Hepatocyte (in vitro differentiated cells): ENCODE data around the gene STXBP1. TPM values are rescaled to one million over a fixed set of nuclear protein-coding genes. Genes with fewer than 3 reads are reported as not detected.
A peak's percentile ranks its signal among the peaks of the same experiment; 100 is the strongest.
"Not testable (repeated sequence)": the region's sequence is repeated elsewhere in the genome, so short reads cannot be mapped to it uniquely, and the experiment has no call there.

Experiments
- DNase-seq: peaks from one replicate; pipeline ENCODE4 v3.0.0-alpha.2; 2016; ENCODE audit warnings: low spot score
- H2AFZ ChIP-seq: fragments of 200-600 bp; sonication (generic); 2 replicates; pipeline ENCODE4 v1.6.0; 2016; ENCODE audit warnings: antibody characterized with exemption, mild to moderate bottlenecking
- H3K27ac ChIP-seq: fragments of 200-600 bp; sonication (generic); 2 replicates; pipeline ENCODE4 v1.5.1; 2016; ENCODE audit warnings: mild to moderate bottlenecking
- H3K27me3 ChIP-seq: fragments of 200-600 bp; sonication (generic); 2 replicates; pipeline ENCODE4 v1.6.1; 2016
- H3K36me3 ChIP-seq: fragments of 200-600 bp; sonication (generic); replicated peaks from 2 replicates; pipeline ENCODE4 v1.5.1; 2016; ENCODE audit warnings: low read depth; ENCODE audit not compliant: insufficient read depth
- H3K4me1 ChIP-seq: fragments of 200-600 bp; sonication (generic); 2 replicates; pipeline ENCODE4 v1.5.1; 2016; ENCODE audit warnings: mild to moderate bottlenecking, moderate library complexity; ENCODE audit not compliant: insufficient read depth
- H3K4me2 ChIP-seq: fragments of 200-600 bp; sonication (generic); 2 replicates; pipeline ENCODE4 v1.6.0; 2016
- H3K4me3 ChIP-seq: fragments of 200-600 bp; sonication (generic); 2 replicates; pipeline ENCODE4 v1.5.1; 2016; ENCODE audit warnings: mild to moderate bottlenecking
- H3K79me2 ChIP-seq: fragments of 200-600 bp; sonication (generic); 2 replicates; pipeline ENCODE4 v1.6.0; 2017; ENCODE audit warnings: mild to moderate bottlenecking
- H3K9me2 ChIP-seq: fragments of 200-600 bp; sonication (generic); replicated peaks from 2 replicates; pipeline ENCODE4 v1.6.0; 2017; ENCODE audit warnings: mild to moderate bottlenecking; ENCODE audit not compliant: insufficient read depth
- H3K9me3 ChIP-seq: fragments of 200-600 bp; sonication (generic); 2 replicates; pipeline ENCODE4 v1.5.1; 2016; ENCODE audit warnings: low read depth, mild to moderate bottlenecking
- H4K20me1 ChIP-seq: fragments of 200-600 bp; sonication (generic); 2 replicates; pipeline ENCODE4 v1.6.0; 2016; ENCODE audit warnings: mild to moderate bottlenecking; ENCODE audit not compliant: insufficient read depth, poor library complexity, severe bottlenecking
- EZH2 ChIP-seq: fragments of 200-600 bp; sonication (generic); IDR thresholded peaks from 2 replicates; pipeline ENCODE4 v1.6.1; 2016; ENCODE audit warnings: antibody characterized with exemption, mild to moderate bottlenecking, borderline replicate concordance
- EZH2phosphoT487 ChIP-seq: fragments of 200-600 bp; sonication (generic); IDR thresholded peaks from one replicate; pipeline ENCODE4 v1.6.1; 2018; ENCODE audit warnings: antibody characterized with exemption, mild to moderate bottlenecking, low read depth, moderate library complexity; ENCODE audit not compliant: unreplicated experiment, severe bottlenecking
- WGBS: methylation state at CpG from one replicate; pipeline ENCODE4 v1.1.6; 2016; ENCODE audit warnings: low lambda C conversion rate; ENCODE audit errors: missing lambda C conversion rate; 5-methylcytosine and 5-hydroxymethylcytosine counted together
- polyA plus RNA-seq: library from polyadenylated mRNA; unstranded; fragments of >200 nt; fragmentation: Nextera tagmentation; extraction: Ambion mirVana; gene quantifications from 2 replicates; pipeline ENCODE4 v1.2.1, GENCODE V29; 2016
- total RNA-seq: library from RNA; depleted of rRNA; stranded (reverse); fragments of >200 nt; gene quantifications from 2 replicates; pipeline ENCODE4 v1.2.3, GENCODE V29; 2014
- TF ChIP-seq, protein P1 (sequence below): fragments of 200-600 bp; sonication (generic); IDR thresholded peaks from 2 replicates; pipeline ENCODE4 v1.5.1; 2016; ENCODE audit warnings: antibody characterized with exemption, mild to moderate bottlenecking; ENCODE audit not compliant: poor library complexity

STXBP1 gene
- total and polyA plus RNA-seq, 2 experiments from 2014 or later: 22.6 to 27.6 TPM

DNA sequence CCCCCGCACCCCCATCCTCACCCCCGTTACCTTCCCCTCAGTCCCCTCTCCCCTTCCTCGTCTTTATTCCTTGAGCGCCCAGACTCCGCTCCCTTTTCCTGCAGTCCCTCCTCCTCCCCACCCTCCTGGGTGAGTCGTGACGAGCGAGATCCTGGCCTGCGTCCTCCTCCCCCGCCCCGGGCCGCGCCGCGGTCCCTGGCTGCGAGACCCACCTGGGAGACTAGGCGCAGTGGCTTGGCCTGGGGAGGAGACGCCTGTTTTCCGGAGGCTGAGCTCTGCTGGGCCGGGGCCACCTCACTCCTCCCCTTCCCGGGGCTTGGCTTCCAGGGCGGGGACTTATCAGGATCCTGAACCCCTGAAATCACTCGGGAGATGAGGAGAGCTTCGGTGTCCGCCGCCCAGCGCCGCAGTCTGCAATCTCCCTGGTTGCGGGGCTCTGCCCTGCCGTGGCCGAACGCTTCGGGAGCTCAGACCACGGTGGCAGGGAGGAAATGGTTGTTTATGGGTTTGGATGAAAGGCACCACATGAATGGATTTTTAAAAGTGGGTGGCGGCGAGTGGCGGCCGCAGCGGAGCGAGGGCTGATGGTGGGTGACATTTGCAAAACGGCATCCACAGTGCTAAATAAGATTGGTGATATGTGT lies 984 bp downstream of the STXBP1 start:
- Histone ChIP-seq H4K20me1 (no peaks in the 10 kb centered on the region), H2AFZ (peak overlapping the region; percentile 81), H3K9me2 (no peaks in the 10 kb centered on the region), H3K9me3 (no peaks in the 10 kb centered on the region), H3K79me2 (no peaks in the 10 kb centered on the region), H3K4me2 (peak overlapping the region; percentile 88), H3K27ac (peak overlapping the region; percentile 20), H3K36me3 (no peaks in the 10 kb centered on the region), H3K4me1 (peaks cover 8% of the 10 kb centered on the region), H3K27me3 (peaks cover 27% of the 10 kb centered on the region), H3K4me3 (peak overlapping the region; percentile 67)
- under 1% methylated on average over 37 of the region's 41 CpGs for WGBS
- peak; percentile 26 for TF ChIP-seq EZH2phosphoT487
- TF ChIP-seq, protein P1, sequence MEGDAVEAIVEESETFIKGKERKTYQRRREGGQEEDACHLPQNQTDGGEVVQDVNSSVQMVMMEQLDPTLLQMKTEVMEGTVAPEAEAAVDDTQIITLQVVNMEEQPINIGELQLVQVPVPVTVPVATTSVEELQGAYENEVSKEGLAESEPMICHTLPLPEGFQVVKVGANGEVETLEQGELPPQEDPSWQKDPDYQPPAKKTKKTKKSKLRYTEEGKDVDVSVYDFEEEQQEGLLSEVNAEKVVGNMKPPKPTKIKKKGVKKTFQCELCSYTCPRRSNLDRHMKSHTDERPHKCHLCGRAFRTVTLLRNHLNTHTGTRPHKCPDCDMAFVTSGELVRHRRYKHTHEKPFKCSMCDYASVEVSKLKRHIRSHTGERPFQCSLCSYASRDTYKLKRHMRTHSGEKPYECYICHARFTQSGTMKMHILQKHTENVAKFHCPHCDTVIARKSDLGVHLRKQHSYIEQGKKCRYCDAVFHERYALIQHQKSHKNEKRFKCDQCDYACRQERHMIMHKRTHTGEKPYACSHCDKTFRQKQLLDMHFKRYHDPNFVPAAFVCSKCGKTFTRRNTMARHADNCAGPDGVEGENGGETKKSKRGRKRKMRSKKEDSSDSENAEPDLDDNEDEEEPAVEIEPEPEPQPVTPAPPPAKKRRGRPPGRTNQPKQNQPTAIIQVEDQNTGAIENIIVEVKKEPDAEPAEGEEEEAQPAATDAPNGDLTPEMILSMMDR: no peak
- peak; percentile 59 for DNase-seq

DNA sequence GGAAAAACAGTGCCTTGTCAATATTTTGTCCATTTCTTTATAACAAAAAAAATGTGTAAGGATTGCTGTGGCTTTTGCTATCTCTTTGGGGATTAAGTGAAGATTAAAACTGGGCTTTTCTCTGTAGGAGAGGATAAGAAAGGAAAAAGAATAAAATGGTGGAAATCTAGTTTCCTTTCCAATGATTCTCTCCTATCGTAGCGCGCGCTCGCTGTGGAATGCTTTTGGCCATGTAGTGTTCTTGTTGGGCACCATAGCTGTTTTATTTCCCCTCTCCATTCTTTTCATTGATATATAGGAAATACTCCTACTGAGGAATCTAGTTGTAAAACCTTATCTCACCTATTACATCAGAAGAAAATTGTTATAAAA lies 1.5 kb downstream of the STXBP1 start:
- TF ChIP-seq EZH2 (no peak), EZH2phosphoT487 (no peak)
- TF ChIP-seq, protein P1: no peak
- Histone ChIP-seq H2AFZ (peak overlapping the region; percentile 81), H3K9me2 (no peaks in the 10 kb centered on the region), H4K20me1 (no peaks in the 10 kb centered on the region), H3K4me3 (peak overlapping the region; percentile 67), H3K27me3 (peaks cover 27% of the 10 kb centered on the region), H3K79me2 (no peaks in the 10 kb centered on the region), H3K9me3 (no peaks in the 10 kb centered on the region), H3K36me3 (no peaks in the 10 kb centered on the region), H3K4me2 (peak overlapping the region; percentile 88), H3K27ac (peak overlapping the region; percentile 20), H3K4me1 (peaks cover 3% of the 10 kb centered on the region)
- WGBS: 20% methylated on average over 5 of the region's 5 CpGs
- DNase-seq: no peak

DNA sequence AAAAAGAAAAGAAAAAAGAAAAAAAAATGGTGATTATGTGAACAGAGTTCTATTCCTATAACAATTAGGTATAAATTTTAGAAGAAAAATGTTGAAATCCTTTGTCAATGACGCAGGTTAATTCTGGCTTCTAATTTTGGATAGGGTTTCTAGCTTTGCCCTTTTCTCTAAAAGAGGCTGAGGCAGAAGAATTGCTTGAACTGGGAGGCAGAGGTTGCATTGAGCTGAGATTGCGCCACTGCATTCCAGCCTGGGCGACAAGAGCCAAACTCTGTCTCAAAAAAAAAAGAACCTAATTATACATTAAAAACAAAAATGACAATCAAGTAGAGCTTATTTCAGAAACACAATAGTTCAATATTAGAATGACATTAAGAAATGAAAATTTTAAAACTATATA lies 2.9 kb downstream of the STXBP1 start:
- Histone ChIP-seq H3K27ac (no peak overlapping the region), H2AFZ (no peak overlapping the region), H3K79me2 (no peaks in the 10 kb centered on the region), H3K4me2 (no peak overlapping the region), H4K20me1 (no peaks in the 10 kb centered on the region), H3K36me3 (no peaks in the 10 kb centered on the region), H3K4me3 (no peak overlapping the region), H3K9me2 (no peaks in the 10 kb centered on the region), H3K27me3 (peaks cover 20% of the 10 kb centered on the region), H3K4me1 (no peaks in the 10 kb centered on the region), H3K9me3 (no peaks in the 10 kb centered on the region)
- 83% methylated on average over 3 of the region's 3 CpGs for WGBS
- DNase-seq: no peak
- TF ChIP-seq EZH2 (no peak), EZH2phosphoT487 (no peak)
- TF ChIP-seq, protein P1: no peak

DNA sequence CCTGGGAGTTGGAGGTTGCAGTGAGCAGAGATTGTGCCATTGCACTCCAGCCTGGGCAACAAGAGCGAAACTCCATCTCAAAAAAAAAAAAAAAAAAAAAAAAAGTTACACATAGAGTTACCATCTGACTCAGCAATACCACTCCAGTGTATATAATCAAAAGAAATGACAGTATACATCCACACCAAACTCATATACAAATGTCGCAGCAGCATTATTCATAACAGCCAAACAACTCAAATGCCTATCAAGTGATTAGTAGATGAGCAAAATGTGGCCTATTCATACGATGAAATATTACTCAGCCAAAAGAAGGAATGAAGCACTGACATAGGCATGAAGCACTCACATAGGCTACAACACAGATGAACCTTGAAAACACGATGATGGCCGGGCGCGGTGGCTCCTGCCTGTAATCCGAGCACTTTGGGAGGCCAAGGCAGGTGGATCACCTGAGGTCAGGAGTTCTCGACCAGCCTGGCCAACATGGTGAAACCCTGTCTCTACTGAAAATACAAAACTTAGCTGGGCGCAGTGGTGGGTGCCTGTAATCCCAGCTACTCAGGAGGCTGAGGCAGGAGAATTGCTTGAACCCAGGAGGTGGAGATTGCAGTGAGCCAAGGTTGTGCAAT lies 9.4 kb downstream of the STXBP1 start:
- H4K20me1 ChIP-seq, H3K36me3 ChIP-seq, H3K27me3 ChIP-seq, H3K4me2 ChIP-seq, H3K79me2 ChIP-seq, H3K27ac ChIP-seq, H3K4me3 ChIP-seq, DNase-seq, H3K4me1 ChIP-seq, H3K9me3 ChIP-seq, H3K9me2 ChIP-seq, H2AFZ ChIP-seq: not testable (repeated sequence)
- WGBS: 94% methylated on average over 10 of the region's 10 CpGs
